ENCODE measurements around the gene TXNL1.
"Not testable (repeated sequence)": the region's sequence is repeated elsewhere in the genome, so short reads cannot be mapped to it uniquely, and the experiment has no call there.

The TXNL1 gene

GRCh38 chr18:56660655-56661054 lies 22.3 kb upstream of the TXNL1 start:
- no peaks in the 10 kb centered on the region for H3K27me3 ChIP-seq (ENCODE audit: insufficient read depth, poor library complexity, severe bottlenecking)
- no peak overlapping the region for H3K27ac ChIP-seq (replicated peaks)
- no peak overlapping the region for H3K4me3 ChIP-seq (replicated peaks; ENCODE audit: insufficient read depth, low read length)
- TF ChIP-seq SPI1 (IDR thresholded peaks at IDR 0.05; ENCODE audit: borderline replicate concordance, low read depth), result no peak
- no peak for DNase-seq (ENCODE audit: low read depth in 1 of 2, low spot score in 1 of 2)

GRCh38 chr18:56659111-56659510 lies 20.7 kb upstream of the TXNL1 start:
- H3K27ac ChIP-seq (replicated peaks), result no peak overlapping the region
- H3K4me3 ChIP-seq (replicated peaks; ENCODE audit: insufficient read depth, low read length), result no peak overlapping the region
- TF ChIP-seq SPI1 (IDR thresholded peaks at IDR 0.05; ENCODE audit: borderline replicate concordance, low read depth) (no peak), CTCF (IDR thresholded peaks at IDR 0.05; ENCODE audit: insufficient read depth, low read length) (no peak), POLR2AphosphoS5 (IDR thresholded peaks at IDR 0.05; ENCODE audit: low read depth) (no peak), GABPA (IDR thresholded peaks at IDR 0.05; ENCODE audit: low read depth) (no peak), REST (IDR thresholded peaks at IDR 0.05; ENCODE audit: insufficient replicate concordance, low read depth) (no peak)
- no peaks in the 10 kb centered on the region for H3K27me3 ChIP-seq (ENCODE audit: insufficient read depth, poor library complexity, severe bottlenecking)
- no peak for DNase-seq (ENCODE audit: low read depth in 1 of 2, low spot score in 1 of 2)

- Histone ChIP-seq H3K27me3 (ENCODE audit: insufficient read depth, poor library complexity, severe bottlenecking) (no peaks in the 10 kb centered on the region), H3K27ac (replicated peaks) (no peak overlapping the region), H3K4me3 (replicated peaks; ENCODE audit: insufficient read depth, low read length) (no peak overlapping the region)
- DNase-seq (ENCODE audit: low read depth in 1 of 2, low spot score in 1 of 2), result no peak
- TF ChIP-seq SPI1 (IDR thresholded peaks at IDR 0.05; ENCODE audit: borderline replicate concordance, low read depth), result no peak
- no peak for TF ChIP-seq CTCF (IDR thresholded peaks at IDR 0.05; ENCODE audit: insufficient read depth, low read length)
- no peak for TF ChIP-seq GABPA (IDR thresholded peaks at IDR 0.05; ENCODE audit: low read depth)
- TF ChIP-seq POLR2AphosphoS5 (IDR thresholded peaks at IDR 0.05; ENCODE audit: low read depth), result no peak
- no peak for TF ChIP-seq REST (IDR thresholded peaks at IDR 0.05; ENCODE audit: insufficient replicate concordance, low read depth)
Measured at GRCh38 chr18:56658261-56658660, 19.9 kb upstream of the TXNL1 start.

- not testable (repeated sequence) for DNase-seq (ENCODE audit: low read depth in 1 of 2, low spot score in 1 of 2); H3K27me3 ChIP-seq (ENCODE audit: insufficient read depth, poor library complexity, severe bottlenecking); H3K27ac ChIP-seq (replicated peaks); H3K4me3 ChIP-seq (replicated peaks; ENCODE audit: insufficient read depth, low read length)
Measured at GRCh38 chr18:56654280-56654679, 15.9 kb upstream of the TXNL1 start.

- H3K27ac ChIP-seq (replicated peaks), result peak overlapping the region; percentile 77
- TF ChIP-seq POLR2AphosphoS5 (IDR thresholded peaks at IDR 0.05; ENCODE audit: low read depth) (no peak), CTCF (IDR thresholded peaks at IDR 0.05; ENCODE audit: insufficient read depth, low read length) (no peak), GABPA (IDR thresholded peaks at IDR 0.05; ENCODE audit: low read depth) (peak; percentile 58), REST (IDR thresholded peaks at IDR 0.05; ENCODE audit: insufficient replicate concordance, low read depth) (no peak), SPI1 (IDR thresholded peaks at IDR 0.05; ENCODE audit: borderline replicate concordance, low read depth) (no peak)
- DNase-seq (ENCODE audit: low read depth in 1 of 2, low spot score in 1 of 2), result no peak
- peak overlapping the region; percentile 86 for H3K4me3 ChIP-seq (replicated peaks; ENCODE audit: insufficient read depth, low read length)
- no peaks in the 10 kb centered on the region for H3K27me3 ChIP-seq (ENCODE audit: insufficient read depth, poor library complexity, severe bottlenecking)
Measured at GRCh38 chr18:56652802-56653201, 14.4 kb upstream of the TXNL1 start.

All from HL-60 (cell line).